Activated naive CD4-positive, alpha-beta T cell treated with anti-CD3 and anti-CD28 coated beads, Interleukin-2, amount 50 U/mL, for 24 hours (primary cell): ENCODE data around the gene STK38L.
A peak's percentile ranks its signal among the peaks of the same experiment; 100 is the strongest.

Experiments used
- H3K27ac Mint-ChIP-seq: one replicate; pipeline ENCODE4 v1.8.0; 2021; ENCODE audit warnings: mild to moderate bottlenecking, mixed read lengths
- H3K27me3 Mint-ChIP-seq: one replicate; pipeline ENCODE4 v1.8.0; 2021; ENCODE audit warnings: mixed read lengths
- H3K36me3 Mint-ChIP-seq: one replicate; pipeline ENCODE4 v1.8.0; 2021; ENCODE audit warnings: mixed read lengths
- H3K4me1 Mint-ChIP-seq: one replicate; pipeline ENCODE4 v1.8.0; 2021; ENCODE audit warnings: mixed read lengths
- H3K4me3 Mint-ChIP-seq: one replicate; pipeline ENCODE4 v1.8.0; 2021; ENCODE audit warnings: mild to moderate bottlenecking, mixed read lengths
- H3K9me3 Mint-ChIP-seq: one replicate; pipeline ENCODE4 v1.8.0; 2021; ENCODE audit warnings: mixed read lengths

The STK38L gene

DNA sequence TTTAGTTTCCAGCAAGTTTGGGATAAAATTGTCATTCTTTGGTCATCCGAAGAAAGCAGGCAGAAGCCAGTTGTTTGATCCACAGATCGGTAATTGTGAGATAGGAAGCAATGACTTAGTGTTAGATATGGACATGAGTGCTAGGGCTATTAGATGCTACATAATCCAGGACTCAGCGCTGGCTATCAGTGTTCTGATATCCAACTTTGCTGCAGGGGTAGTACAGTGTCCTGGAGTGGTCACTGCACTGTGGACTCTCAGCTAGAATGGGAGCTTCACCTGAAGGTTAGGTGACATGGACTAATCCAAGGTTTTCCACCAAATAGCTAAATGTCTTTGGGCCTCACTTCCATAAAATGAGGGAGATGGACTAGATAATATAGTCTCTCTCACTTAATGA, 39.9 kb downstream of the STK38L start:
- Mint-ChIP-seq H3K36me3 (no peaks in the 10 kb centered on the region), H3K4me1 (peaks cover 22% of the 10 kb centered on the region), H3K27me3 (no peaks in the 10 kb centered on the region), H3K4me3 (no peak overlapping the region), H3K9me3 (no peaks in the 10 kb centered on the region), H3K27ac (no peak overlapping the region)

DNA sequence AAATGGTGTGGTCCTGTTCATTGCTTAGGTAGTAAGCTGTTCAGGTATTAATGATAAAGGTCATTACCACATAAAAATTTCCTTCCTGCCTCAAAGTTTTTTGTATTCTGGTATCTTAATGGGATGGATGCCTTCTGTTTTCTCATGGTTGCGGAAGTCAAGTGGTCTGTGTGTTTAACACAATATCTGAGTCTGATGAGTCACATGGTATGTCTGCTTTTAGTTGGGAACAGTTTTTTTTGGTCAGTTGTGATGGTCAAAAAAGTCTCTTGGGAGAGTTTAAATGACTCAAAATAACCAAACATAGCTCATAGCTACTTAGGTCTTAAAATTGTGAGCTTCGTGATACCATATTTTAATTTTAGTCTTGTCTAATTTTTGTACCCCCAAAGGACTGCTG, 40.7 kb downstream of the STK38L start:
- no peak overlapping the region for H3K27ac Mint-ChIP-seq
- no peaks in the 10 kb centered on the region for H3K27me3 Mint-ChIP-seq
- no peak overlapping the region for H3K4me3 Mint-ChIP-seq
- H3K4me1 Mint-ChIP-seq, result peaks cover 17% of the 10 kb centered on the region
- no peaks in the 10 kb centered on the region for H3K36me3 Mint-ChIP-seq
- H3K9me3 Mint-ChIP-seq, result no peaks in the 10 kb centered on the region

- H3K27me3 Mint-ChIP-seq, result no peaks in the 10 kb centered on the region
- peak overlapping the region; percentile 59 for H3K27ac Mint-ChIP-seq
- H3K4me3 Mint-ChIP-seq, result no peak overlapping the region
- no peaks in the 10 kb centered on the region for H3K9me3 Mint-ChIP-seq
- H3K4me1 Mint-ChIP-seq, result peaks cover 13% of the 10 kb centered on the region
- H3K36me3 Mint-ChIP-seq, result no peaks in the 10 kb centered on the region
These were observed 41.3 kb downstream of the STK38L start for GRCh38 chr12:27285403-27285802.

GRCh38 chr12:27289414-27289813, 45.3 kb downstream of the STK38L start:
- Mint-ChIP-seq H3K9me3 (no peaks in the 10 kb centered on the region), H3K27ac (no peak overlapping the region), H3K27me3 (no peaks in the 10 kb centered on the region), H3K4me3 (no peak overlapping the region), H3K36me3 (peaks cover 1% of the 10 kb centered on the region), H3K4me1 (peaks cover 13% of the 10 kb centered on the region)

- H3K9me3 Mint-ChIP-seq, result no peaks in the 10 kb centered on the region
- H3K27ac Mint-ChIP-seq, result no peak overlapping the region
- no peaks in the 10 kb centered on the region for H3K27me3 Mint-ChIP-seq
- H3K4me1 Mint-ChIP-seq, result peaks cover 7% of the 10 kb centered on the region
- no peak overlapping the region for H3K4me3 Mint-ChIP-seq
- peaks cover 1% of the 10 kb centered on the region for H3K36me3 Mint-ChIP-seq
These were observed 46.5 kb downstream of the STK38L start for GRCh38 chr12:27290501-27291168.

DNA sequence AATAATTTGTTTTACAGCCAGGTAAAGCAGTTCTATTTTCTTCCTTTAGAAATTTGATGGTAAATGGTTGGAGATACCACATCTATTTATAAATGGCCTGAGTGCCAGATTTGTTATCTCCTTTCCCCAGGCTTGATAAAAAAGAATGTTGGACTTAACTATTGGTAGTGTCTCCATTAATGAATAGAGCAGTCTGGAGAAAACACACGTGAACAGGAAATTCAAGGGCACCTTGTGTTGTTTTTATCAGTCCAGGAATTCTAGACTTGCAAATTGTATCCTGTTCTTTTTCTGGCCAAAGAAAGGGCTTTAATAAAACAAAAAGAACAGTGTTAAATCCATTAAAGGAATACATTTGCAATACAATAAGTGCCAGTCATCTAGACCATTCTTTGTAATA, 47.8 kb downstream of the STK38L start:
- Mint-ChIP-seq H3K36me3 (peaks cover 1% of the 10 kb centered on the region), H3K4me3 (no peak overlapping the region), H3K27ac (no peak overlapping the region), H3K27me3 (no peaks in the 10 kb centered on the region), H3K9me3 (no peaks in the 10 kb centered on the region), H3K4me1 (peaks cover 3% of the 10 kb centered on the region)

DNA sequence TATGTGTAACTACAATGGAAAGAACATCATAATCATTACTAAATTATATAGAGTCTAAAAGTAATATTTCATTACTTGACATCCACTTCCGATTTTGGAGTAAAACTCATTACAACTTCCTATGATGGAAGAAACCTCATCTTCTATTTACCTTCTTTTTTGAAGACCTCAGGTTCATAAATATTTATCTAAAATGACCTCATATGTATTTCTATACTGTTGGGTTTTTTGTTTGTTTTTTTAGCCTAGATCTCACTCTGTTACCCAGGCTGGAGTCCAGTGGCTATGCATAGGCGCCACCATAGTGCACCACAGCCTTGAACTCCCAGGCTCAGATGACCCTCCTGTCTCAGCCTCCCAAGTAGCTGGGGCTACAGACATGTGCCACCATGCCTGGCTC, 48.6 kb downstream of the STK38L start:
- Mint-ChIP-seq H3K27me3 (no peaks in the 10 kb centered on the region), H3K4me1 (peaks cover 7% of the 10 kb centered on the region), H3K4me3 (no peak overlapping the region), H3K27ac (no peak overlapping the region), H3K36me3 (peaks cover 1% of the 10 kb centered on the region), H3K9me3 (no peaks in the 10 kb centered on the region)

DNA sequence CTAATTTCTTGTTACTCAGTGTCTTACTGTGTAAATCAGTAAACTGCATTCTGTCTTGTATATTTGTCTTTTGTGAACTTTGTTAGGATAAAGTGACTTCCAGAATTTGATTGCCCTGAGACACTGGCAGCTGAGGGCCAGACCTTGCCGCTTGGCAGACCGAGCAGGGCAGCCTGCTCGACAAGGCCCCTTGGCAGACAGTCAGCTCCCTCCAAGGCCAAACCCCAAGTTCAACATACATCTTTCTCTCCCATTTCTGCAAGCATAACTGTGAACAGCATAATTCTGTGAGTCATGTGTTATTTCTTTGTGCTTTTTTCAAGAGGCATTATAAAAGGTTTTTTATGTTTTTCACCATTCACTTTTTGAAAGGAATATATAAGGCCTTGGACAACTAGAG, 49.4 kb downstream of the STK38L start:
- Mint-ChIP-seq H3K36me3 (peaks cover 5% of the 10 kb centered on the region), H3K4me1 (peaks cover 8% of the 10 kb centered on the region), H3K27ac (no peak overlapping the region), H3K9me3 (no peaks in the 10 kb centered on the region), H3K4me3 (no peak overlapping the region), H3K27me3 (no peaks in the 10 kb centered on the region)

- Mint-ChIP-seq H3K27me3 (no peaks in the 10 kb centered on the region), H3K4me3 (no peak overlapping the region), H3K36me3 (peaks cover 9% of the 10 kb centered on the region), H3K4me1 (peaks cover 8% of the 10 kb centered on the region), H3K27ac (no peak overlapping the region), H3K9me3 (no peaks in the 10 kb centered on the region)
These were observed 52.6 kb downstream of the STK38L start for GRCh38 chr12:27296674-27297073.

- no peak overlapping the region for H3K4me3 Mint-ChIP-seq
- H3K27me3 Mint-ChIP-seq, result no peaks in the 10 kb centered on the region
- peaks cover 8% of the 10 kb centered on the region for H3K4me1 Mint-ChIP-seq
- H3K27ac Mint-ChIP-seq, result peak overlapping the region; percentile 38
- peaks cover 9% of the 10 kb centered on the region for H3K36me3 Mint-ChIP-seq
- no peaks in the 10 kb centered on the region for H3K9me3 Mint-ChIP-seq
These were observed 53.5 kb downstream of the STK38L start for GRCh38 chr12:27297566-27297965.

GRCh38 chr12:27299102-27299501, 55.0 kb downstream of the STK38L start:
- H3K36me3 Mint-ChIP-seq, result peaks cover 12% of the 10 kb centered on the region
- H3K4me1 Mint-ChIP-seq, result peaks cover 8% of the 10 kb centered on the region
- H3K4me3 Mint-ChIP-seq, result no peak overlapping the region
- no peak overlapping the region for H3K27ac Mint-ChIP-seq
- no peaks in the 10 kb centered on the region for H3K9me3 Mint-ChIP-seq
- H3K27me3 Mint-ChIP-seq, result no peaks in the 10 kb centered on the region

DNA sequence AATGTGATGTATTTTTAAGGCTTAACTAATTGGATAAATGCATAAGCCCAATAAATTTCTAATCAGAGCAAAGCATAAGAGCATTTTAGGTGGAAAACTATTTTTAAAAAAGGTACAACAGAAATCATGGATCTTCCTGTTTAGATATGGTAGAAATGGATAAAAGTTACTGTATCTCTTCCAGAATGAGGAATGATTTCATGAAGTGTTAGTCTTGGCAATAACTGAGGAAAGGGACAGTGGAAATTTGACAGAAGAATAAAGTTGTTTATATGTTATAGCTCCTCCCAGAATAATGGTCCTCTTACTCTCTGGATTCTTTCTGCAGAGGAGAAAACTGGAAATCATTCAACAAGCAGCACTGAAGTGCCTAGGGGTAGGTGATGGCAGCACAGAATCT, 56.1 kb downstream of the STK38L start:
- Mint-ChIP-seq H3K4me3 (no peak overlapping the region), H3K36me3 (peaks cover 12% of the 10 kb centered on the region), H3K4me1 (peaks cover 8% of the 10 kb centered on the region), H3K27me3 (no peaks in the 10 kb centered on the region), H3K27ac (peak overlapping the region; percentile 26), H3K9me3 (no peaks in the 10 kb centered on the region)

GRCh38 chr12:27303139-27304111, 59.3 kb downstream of the STK38L start:
- peak overlapping the region; percentile 15 for H3K27ac Mint-ChIP-seq
- peaks cover 7% of the 10 kb centered on the region for H3K4me1 Mint-ChIP-seq
- H3K36me3 Mint-ChIP-seq, result peaks cover 9% of the 10 kb centered on the region
- no peaks in the 10 kb centered on the region for H3K27me3 Mint-ChIP-seq
- H3K9me3 Mint-ChIP-seq, result no peaks in the 10 kb centered on the region
- H3K4me3 Mint-ChIP-seq, result no peak overlapping the region

DNA sequence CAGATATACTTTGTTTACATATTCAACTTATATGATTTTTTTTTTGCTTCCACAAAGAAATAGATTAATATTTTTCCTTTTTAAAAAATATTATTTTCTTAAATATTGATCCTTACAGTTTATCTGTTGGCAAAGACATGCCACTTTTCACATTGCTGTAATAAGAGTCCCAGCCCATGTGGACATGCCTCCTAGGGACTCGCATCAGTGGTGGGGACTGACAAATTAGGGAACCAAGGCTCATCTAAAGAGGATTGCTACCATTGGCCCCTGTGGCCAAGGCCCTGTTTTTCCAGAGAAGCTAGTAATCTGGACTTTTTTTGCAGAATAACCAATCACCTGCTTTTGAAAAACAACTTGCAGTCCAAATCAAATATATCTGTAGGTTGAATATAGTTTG, 60.8 kb downstream of the STK38L start:
- H3K4me1 Mint-ChIP-seq, result peaks cover 7% of the 10 kb centered on the region
- no peaks in the 10 kb centered on the region for H3K9me3 Mint-ChIP-seq
- no peaks in the 10 kb centered on the region for H3K27me3 Mint-ChIP-seq
- no peak overlapping the region for H3K4me3 Mint-ChIP-seq
- no peak overlapping the region for H3K27ac Mint-ChIP-seq
- H3K36me3 Mint-ChIP-seq, result peaks cover 4% of the 10 kb centered on the region

GRCh38 chr12:27305673-27306456, 61.8 kb downstream of the STK38L start:
- Mint-ChIP-seq H3K9me3 (no peaks in the 10 kb centered on the region), H3K4me1 (peaks cover 7% of the 10 kb centered on the region), H3K4me3 (no peak overlapping the region), H3K36me3 (peaks cover 4% of the 10 kb centered on the region), H3K27ac (no peak overlapping the region), H3K27me3 (no peaks in the 10 kb centered on the region)
